Dermis microvascular lymphatic vessel endothelial cell (primary cell): Measurements from ENCODE around the gene RBP5. TPM values are rescaled to one million over a fixed set of nuclear protein-coding genes. Genes with fewer than 3 reads are reported as not detected.
A peak's percentile ranks its signal among the peaks of the same experiment; 100 is the strongest.

Source experiments
- DNase-seq, 2 donors: peaks; one replicate each; pipeline versions ENCODE4 v3.0.0 to v3.0.0-alpha.2; 2010; ENCODE audit warnings: low read depth in 2 of 2
- total RNA-seq: library from RNA; depleted of rRNA; stranded (reverse); fragments of >200 nt; gene quantifications from 2 replicates; pipeline ENCODE4 v1.2.1, GENCODE V29; 2014

Gene RBP5
- total RNA-seq: 0.26 and 0.38 TPM in 2 replicates

DNA sequence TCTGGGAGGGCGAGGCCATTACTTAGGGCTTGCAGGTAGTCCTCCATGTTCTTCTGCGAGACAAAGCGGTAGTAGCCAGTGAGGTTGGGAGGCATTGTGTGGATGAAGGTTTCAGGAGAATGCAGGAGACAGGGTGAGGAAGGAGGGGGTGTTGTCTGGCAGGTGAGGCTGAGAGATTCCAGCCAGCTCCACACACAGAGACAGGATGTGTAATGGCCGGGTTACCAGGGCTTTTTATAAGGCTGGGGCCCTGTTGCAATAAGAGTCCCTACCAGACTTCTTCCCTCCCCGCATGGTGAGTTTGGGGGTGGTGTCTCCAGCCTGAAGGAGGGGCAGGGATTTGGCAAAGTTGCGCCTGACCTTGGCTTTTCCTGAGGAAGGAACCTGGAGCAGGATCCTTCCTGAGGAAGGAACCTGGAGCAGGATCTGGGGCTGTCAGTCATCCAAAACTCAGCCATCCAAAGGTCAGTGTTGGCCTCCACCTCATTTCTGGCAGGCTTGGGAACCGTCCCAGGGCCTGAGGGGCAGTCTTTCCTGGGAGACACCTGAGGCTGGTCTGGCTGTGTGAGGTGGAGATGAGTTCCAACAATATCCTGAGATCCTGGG lies at the start of gene RBP5:
Gene RBP5 (minus strand): TSS at position 209 of the 606 bp plus-strand sequence. CDS start 114 bp downstream, at position 95.
- no peak for DNase-seq

GRCh38 chr12:7178481-7178880 lies 49.8 kb upstream of the RBP5 start:
- no peak for DNase-seq

DNA sequence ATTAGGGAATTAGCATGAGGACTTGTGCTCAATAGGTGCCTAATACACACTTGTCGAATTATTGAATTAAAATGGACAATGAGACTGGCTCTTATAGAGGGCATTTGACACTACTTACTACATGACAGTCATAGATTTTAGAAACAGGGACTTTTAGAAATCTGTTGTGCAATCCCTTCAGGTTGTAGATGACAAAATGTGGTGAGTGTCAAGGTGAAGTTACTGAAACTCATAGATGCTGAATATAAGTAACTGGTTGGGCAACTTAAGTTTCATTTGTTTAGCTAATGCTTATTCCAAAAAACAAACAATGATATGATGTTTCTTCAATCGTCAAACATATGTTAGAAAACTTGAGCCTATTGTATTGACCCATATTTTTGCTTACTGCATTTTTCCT lies 47.9 kb upstream of the RBP5 start:
- no peak for DNase-seq

DNA sequence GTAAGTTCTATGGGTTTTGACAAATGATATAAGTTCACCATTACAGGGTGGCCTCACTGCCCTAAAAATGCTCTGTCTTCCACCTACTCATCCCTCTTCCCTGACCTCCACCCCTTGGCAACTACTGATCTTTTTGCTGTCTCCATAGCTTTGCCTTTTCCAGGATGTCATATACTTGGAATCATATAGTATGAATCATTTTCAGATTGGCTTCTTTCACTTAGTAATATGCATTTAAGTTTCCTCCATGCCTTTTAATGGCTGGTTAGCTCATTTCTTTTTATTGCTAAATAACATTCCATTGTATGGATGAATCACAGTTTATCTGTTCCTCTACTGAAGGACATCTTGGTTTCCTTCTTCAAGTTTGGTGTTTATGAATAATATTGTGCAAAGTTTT lies 46.8 kb upstream of the RBP5 start:
- no peak for DNase-seq

GRCh38 chr12:7171854-7172253 lies 43.2 kb upstream of the RBP5 start:
- DNase-seq: no peak

DNA sequence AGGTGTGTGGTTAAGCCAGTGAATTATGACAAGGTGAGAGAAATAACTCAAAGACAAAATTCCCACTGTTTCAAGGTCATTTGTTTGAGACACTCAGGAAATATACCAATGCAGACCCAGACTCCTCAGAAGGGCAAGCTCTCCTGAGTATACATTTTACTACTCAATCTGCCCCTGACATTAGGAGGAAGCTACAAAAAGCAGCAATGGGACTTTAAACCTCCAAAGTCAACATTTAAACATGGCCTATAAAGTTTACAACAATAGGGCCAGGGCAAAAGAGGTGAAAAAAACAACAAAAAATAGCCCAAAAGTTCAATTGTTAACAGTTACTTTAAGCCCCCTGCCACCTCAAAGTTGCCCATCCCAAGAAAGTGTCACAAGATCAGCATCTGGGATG lies 41.3 kb upstream of the RBP5 start:
- DNase-seq: no peak

- peak in 1 of 2 donors; percentile 12 for DNase-seq
These were observed 34.0 kb upstream of the RBP5 start for GRCh38 chr12:7162691-7163114.

DNA sequence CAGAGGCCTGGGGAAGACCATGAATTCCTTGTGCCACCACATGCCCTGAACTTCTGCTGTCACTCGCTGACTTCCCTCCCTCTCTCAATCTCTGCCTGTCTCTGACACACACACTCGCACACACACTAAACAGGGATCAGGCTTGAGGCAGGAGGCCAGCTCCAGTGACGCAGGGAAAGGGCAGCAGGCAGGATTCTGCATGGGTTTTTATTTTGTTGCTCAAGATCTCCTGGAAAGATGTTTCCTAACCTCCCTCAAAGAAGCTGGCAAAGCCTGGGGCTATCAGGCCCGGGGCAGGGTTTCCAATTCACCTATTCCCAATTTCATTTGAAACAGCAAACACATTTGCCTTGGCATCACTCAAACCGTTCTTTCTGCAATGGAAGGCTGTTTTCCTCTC lies 33.1 kb upstream of the RBP5 start:
- DNase-seq: no peak

- no peak for DNase-seq
These were observed 32.6 kb upstream of the RBP5 start for GRCh38 chr12:7161327-7161726.

- no peak for DNase-seq
These were observed 31.5 kb upstream of the RBP5 start for GRCh38 chr12:7160183-7160582.

DNA sequence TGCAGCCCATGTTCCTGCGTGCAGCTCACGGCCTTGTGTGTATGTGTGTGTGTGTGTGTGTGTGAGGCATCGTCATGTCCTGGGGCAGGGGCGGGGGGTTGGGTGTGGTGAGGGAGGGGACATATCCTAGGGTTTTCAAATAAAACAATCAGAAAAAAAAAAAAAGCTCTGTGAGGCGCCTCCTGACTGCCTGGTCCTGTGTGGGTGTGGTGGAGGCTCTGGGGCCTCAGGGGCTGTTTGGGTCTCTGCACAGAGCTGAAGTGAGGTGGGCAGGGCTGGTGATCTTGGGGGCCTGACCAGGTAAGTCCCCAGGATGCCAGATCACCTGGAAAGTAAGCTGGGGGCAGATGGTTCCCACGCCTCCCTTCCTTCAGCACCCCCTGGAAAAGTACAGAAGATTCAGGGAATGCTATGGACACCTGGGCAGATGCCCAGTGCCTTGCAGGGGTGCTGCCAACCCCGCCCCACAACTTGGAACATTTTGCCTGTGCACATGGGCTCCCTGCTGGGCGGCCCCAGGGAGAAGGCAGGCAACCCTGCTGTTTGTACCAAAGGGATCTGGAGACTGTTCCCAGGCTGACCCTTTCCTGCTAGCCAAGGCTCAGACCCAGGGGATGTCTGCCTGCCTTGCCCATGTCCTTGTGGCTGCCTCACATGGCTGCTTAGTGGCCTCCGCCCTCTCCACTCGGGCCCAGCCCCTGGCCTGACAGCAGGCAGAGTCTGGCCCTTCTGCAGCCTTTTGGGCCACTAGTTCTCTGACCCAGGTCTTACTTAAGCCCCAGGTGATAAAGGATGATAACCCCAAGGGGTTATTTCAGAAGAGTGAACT lies 30.3 kb upstream of the RBP5 start:
- DNase-seq: no peak

DNA sequence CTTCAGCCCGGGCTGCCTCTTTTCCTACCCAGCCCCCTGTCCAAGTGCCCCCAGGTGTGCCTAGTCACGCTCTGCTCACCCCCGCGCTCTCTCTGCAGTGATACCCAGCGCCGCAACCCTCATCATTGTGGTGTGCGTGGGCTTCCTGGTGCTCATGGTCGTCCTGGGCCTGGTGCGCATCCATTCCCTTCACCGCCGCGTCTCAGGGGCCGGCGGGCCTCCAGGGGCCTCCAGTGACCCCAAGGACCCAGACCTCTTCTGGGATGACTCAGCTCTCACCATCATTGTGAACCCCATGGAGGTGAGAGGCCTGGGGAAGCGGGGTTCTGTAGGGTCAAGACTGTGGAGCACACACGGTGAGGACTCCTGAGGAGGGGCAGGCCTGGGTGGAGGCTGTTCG lies 28.7 kb upstream of the RBP5 start:
- DNase-seq: no peak

DNA sequence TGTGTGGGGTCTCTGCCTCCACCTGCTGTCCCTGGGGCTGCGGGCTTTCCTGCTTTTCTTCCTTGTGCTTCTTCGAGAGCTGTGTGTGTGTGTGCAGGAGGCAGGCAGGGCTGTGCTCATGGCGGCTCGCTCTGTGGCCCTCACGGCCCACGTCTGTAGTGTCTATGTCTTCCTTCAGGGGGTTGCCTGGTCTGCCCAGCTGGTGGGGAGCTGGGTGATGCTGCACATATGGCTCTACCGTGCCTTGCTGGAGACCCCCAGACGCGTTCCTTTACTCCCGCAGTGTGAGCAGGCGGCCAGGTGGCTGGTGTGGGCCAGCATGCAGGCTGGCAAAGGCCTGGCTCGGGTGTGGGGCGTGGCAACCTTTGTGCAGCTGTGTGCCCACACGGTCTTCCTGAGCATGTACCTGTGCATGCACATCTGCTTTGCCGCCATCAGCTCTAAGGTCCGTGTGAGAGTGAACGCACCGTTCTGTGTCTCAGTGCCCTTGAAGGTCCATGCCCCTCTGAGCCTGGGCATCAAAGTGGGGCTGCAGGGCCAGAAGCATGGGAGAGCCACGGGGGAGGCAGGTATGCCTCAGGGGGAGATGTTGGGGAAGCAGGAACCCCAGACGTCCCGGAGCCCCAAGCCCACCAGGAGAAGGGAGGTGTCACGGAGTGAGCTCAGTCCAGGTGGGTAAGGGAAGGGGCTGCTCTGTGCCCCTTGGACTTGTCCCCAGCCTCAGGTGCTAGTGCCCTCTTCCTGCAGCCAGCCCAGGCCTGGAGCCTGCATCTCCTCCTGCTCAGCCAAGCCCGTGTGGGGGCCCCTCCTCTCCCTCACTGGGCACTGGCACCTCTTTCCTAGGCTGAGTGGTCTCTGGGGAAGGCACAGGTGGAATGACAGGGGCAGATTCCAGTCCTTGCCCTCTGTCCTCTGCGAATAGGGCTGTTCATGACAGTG lies 27.8 kb upstream of the RBP5 start:
- no peak for DNase-seq

DNA sequence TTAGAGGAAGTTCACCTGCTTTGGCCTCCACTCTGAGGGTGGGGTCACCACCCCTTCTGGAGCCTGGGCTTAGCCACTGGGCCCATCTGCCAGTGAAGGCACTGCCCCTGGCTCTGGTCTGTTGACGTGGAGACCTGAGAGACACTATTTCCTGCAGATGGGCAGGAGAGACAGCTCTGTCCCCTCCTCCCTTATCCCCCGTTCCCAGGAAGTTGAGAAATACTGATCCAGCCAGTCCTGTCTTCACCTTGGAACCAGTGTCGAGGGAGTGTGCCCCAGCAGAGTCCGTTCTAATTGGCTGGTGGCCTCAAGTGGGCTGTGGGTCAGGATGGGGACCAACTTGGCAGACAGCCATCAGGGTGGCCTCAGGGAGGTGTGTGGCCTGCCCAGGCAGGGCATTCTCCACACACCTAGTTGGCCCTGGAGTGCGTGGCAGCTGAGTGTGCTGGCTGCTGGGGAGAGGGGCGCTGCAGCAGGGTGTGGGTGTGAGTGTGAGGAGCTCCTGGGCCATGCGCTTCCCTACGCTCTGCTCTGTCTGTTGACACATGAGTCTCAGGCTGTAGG lies 26.9 kb upstream of the RBP5 start:
- no peak for DNase-seq

GRCh38 chr12:7154901-7155470 lies 26.3 kb upstream of the RBP5 start:
- DNase-seq: no peak

DNA sequence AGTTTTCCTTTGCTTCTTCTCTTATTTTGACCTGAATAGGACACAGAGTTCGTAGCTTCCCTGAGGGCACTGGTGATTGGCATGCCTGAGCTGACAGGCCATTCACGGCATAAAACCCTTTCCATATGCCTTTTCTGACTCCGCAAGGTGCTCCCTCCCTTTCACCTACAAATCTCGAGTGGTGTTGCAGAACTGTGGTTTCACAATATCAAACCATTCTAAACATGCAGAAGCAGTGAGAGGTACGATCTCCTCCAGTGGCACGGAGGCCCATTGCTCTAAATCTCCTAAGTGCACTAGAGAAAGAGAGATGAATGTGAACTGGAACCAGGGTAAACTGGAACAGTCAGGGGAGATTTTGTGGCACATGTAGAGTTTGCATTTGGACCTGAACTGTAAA lies 25.4 kb upstream of the RBP5 start:
- no peak for DNase-seq

- DNase-seq: no peak
These were observed 24.1 kb upstream of the RBP5 start for GRCh38 chr12:7152818-7153217.

GRCh38 chr12:7151532-7151931 lies 22.8 kb upstream of the RBP5 start:
- no peak for DNase-seq

DNA sequence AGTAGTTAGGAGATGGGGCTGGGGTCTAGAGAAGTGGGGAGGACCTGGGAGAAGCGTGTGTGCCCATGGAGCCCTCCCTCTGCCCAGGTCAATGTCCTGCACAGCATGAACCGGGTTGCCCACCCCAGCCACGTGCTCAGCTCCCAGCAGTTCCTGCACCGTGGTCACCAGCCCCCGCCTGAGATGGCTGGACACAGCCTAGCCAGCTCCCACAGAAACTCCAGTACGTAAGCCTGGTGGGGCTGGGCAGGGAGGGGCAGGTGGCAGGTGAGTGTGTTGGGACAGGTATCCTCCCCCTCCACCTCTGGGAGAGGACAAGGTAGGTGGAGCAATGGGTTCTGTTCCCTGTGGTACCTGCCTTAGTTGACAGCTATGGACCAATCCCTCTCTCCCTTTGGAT lies 22.2 kb upstream of the RBP5 start:
- DNase-seq: no peak

- DNase-seq: peak in 1 of 2 donors; percentile 23
These were observed 21.7 kb upstream of the RBP5 start for GRCh38 chr12:7150356-7150755.

- no peak for DNase-seq
These were observed 18.2 kb upstream of the RBP5 start for GRCh38 chr12:7146906-7147305.
